ENCODE measurements around the gene RWDD4.

RWDD4 gene

GRCh38 chr4:183610033-183610432, 49.0 kb downstream of the RWDD4 start:
- DNase-seq (ENCODE audit: extremely low read depth, low read depth), result no peak
- no peak for TF ChIP-seq CTCF (IDR thresholded peaks at IDR 0.05; ENCODE audit: low read depth, low read length, missing control alignments)
- no peak overlapping the region for H3K4me3 ChIP-seq (replicated peaks; ENCODE audit: low read depth, low read length)

GRCh38 chr4:183609151-183609550, 49.8 kb downstream of the RWDD4 start:
- no peak overlapping the region for H3K4me3 ChIP-seq (replicated peaks; ENCODE audit: low read depth, low read length)
- no peak for DNase-seq (ENCODE audit: extremely low read depth, low read depth)
- TF ChIP-seq CTCF (IDR thresholded peaks at IDR 0.05; ENCODE audit: low read depth, low read length, missing control alignments), result no peak

- no peak for DNase-seq (ENCODE audit: extremely low read depth, low read depth)
- no peak for TF ChIP-seq CTCF (IDR thresholded peaks at IDR 0.05; ENCODE audit: low read depth, low read length, missing control alignments)
- no peak overlapping the region for H3K4me3 ChIP-seq (replicated peaks; ENCODE audit: low read depth, low read length)
Measured at GRCh38 chr4:183607894-183608293, 51.1 kb downstream of the RWDD4 start.

GRCh38 chr4:183602557-183603027, 56.4 kb downstream of the RWDD4 start:
- DNase-seq (ENCODE audit: extremely low read depth, low read depth), result no peak
- H3K4me3 ChIP-seq (replicated peaks; ENCODE audit: low read depth, low read length), result no peak overlapping the region

GRCh38 chr4:183601381-183601780, 57.6 kb downstream of the RWDD4 start:
- no peak for TF ChIP-seq CTCF (IDR thresholded peaks at IDR 0.05; ENCODE audit: low read depth, low read length, missing control alignments)

More at GRCh38 chr4:183602557-183603027, 56.4 kb downstream of the RWDD4 start:
- TF ChIP-seq CTCF (IDR thresholded peaks at IDR 0.05; ENCODE audit: low read depth, low read length, missing control alignments), result peak; percentile 43

GRCh38 chr4:183600189-183600685, 58.7 kb downstream of the RWDD4 start:
- no peak for DNase-seq (ENCODE audit: extremely low read depth, low read depth)

More at GRCh38 chr4:183601381-183601780, 57.6 kb downstream of the RWDD4 start:
- no peak for DNase-seq (ENCODE audit: extremely low read depth, low read depth)
- H3K4me3 ChIP-seq (replicated peaks; ENCODE audit: low read depth, low read length), result no peak overlapping the region

More at GRCh38 chr4:183600189-183600685, 58.7 kb downstream of the RWDD4 start:
- no peak overlapping the region for H3K4me3 ChIP-seq (replicated peaks; ENCODE audit: low read depth, low read length)
- TF ChIP-seq CTCF (IDR thresholded peaks at IDR 0.05; ENCODE audit: low read depth, low read length, missing control alignments), result peak; percentile 53
